ENCODE data around the gene FSHR. TPM values are rescaled to one million over a fixed set of nuclear protein-coding genes. Genes with fewer than 3 reads are reported as not detected.

Gene FSHR
- total and polyA plus RNA-seq, 2 experiments from 2014 or later = not detected

GRCh38 chr2:49042488-49042887 is 111.8 kb downstream of the FSHR start:
- no peaks in the 10 kb centered on the region for H3K36me3 ChIP-seq (ENCODE audit: insufficient read depth)

More at GRCh38 chr2:49042488-49042887, 111.8 kb downstream of the FSHR start:
- Histone ChIP-seq H3F3A (replicated peaks; ENCODE audit: low read depth) (no peaks in the 10 kb centered on the region), H4K20me1 (replicated peaks; ENCODE audit: insufficient read depth) (no peaks in the 10 kb centered on the region), H3K9me2 (ENCODE audit: insufficient read depth) (no peaks in the 10 kb centered on the region), H3K79me2 (replicated peaks; ENCODE audit: insufficient read depth) (no peaks in the 10 kb centered on the region), H3K27me3 (ENCODE audit: insufficient read depth) (no peaks in the 10 kb centered on the region), H3K4me1 (ENCODE audit: insufficient read depth) (peaks cover 4% of the 10 kb centered on the region), H3K27ac (ENCODE audit: low read depth) (no peak overlapping the region), H2AFZ (no peak overlapping the region), H3K4me3 (no peak overlapping the region), H3K4me2 (no peak overlapping the region)
- H3K36me3 Mint-ChIP-seq (ENCODE audit: low read depth) = no peaks in the 10 kb centered on the region
- ATAC-seq (no peak), DNase-seq (ENCODE audit: low spot score) (no peak)
- TF ChIP-seq EZH2phosphoT487 (IDR thresholded peaks at IDR 0.05; ENCODE audit: unreplicated experiment) (no peak), JUNB (IDR thresholded peaks at IDR 0.05; ENCODE audit: unreplicated experiment) (no peak), STAT1 (IDR thresholded peaks at IDR 0.05; ENCODE audit: unreplicated experiment) (no peak), ZNF114 (CRISPR knock-in tag; IDR thresholded peaks at IDR 0.05) (no peak), ETS1 (IDR thresholded peaks at IDR 0.05) (no peak), POLR2AphosphoS5 (IDR thresholded peaks at IDR 0.05; ENCODE audit: low read depth) (no peak), CREB1 (CRISPR knock-in tag; IDR thresholded peaks at IDR 0.05; ENCODE audit: low read depth) (no peak), ZNF462 (CRISPR knock-in tag; IDR thresholded peaks at IDR 0.05) (no peak), EZH2 (IDR thresholded peaks at IDR 0.05; ENCODE audit: low read depth, unreplicated experiment) (no peak), REST (IDR thresholded peaks at IDR 0.05; ENCODE audit: unreplicated experiment) (no peak), CTCF (conservative IDR thresholded peaks at IDR 0.05; ENCODE audit: low read depth in 2 of 2) (no peak), NANOG (IDR thresholded peaks at IDR 0.05; ENCODE audit: borderline replicate concordance) (no peak), ZNF331 (CRISPR knock-in tag; IDR thresholded peaks at IDR 0.05; ENCODE audit: low read depth) (no peak)
- no peak overlapping the region for H3K27ac Mint-ChIP-seq
- no peak overlapping the region for H3K4me3 Mint-ChIP-seq
- H3K4me1 Mint-ChIP-seq = peaks cover 17% of the 10 kb centered on the region; the same call in 2 of the 3 replicates
- no peaks in the 10 kb centered on the region for H3K9me3 Mint-ChIP-seq
- no peaks in the 10 kb centered on the region for H3K27me3 Mint-ChIP-seq (ENCODE audit: insufficient read depth, low read depth, poor library complexity)
